Sigmoid colon (tissue), 7 donors: ENCODE measurements around the gene TPP2. TPM values are rescaled to one million over a fixed set of nuclear protein-coding genes. Genes with fewer than 3 reads are reported as not detected.

ENCODE experiments used
- DNase-seq: peaks from one replicate; pipeline ENCODE4 v3.0.0-alpha.2; 2019
- H3K27ac ChIP-seq, 4 donors: fragments of 200-600 bp; sonication (generic); one replicate each; pipeline ENCODE4 v1.5.1; 2016 to 2019; ENCODE audit warnings: mild to moderate bottlenecking in 1 of 4
- H3K27me3 ChIP-seq, 3 donors: fragments of 200-600 bp; sonication (generic); one replicate each; pipeline ENCODE4 v1.5.1; 2019; ENCODE audit warnings: mild to moderate bottlenecking in 1 of 3
- H3K36me3 ChIP-seq, 4 donors: fragments of 200-600 bp; sonication (generic); one replicate each; pipeline ENCODE4 v1.5.1; 2016 to 2019
- H3K4me1 ChIP-seq, 4 donors: fragments of 200-600 bp; sonication (generic); one replicate each; pipeline ENCODE4 v1.5.1; 2017 to 2019
- H3K4me3 ChIP-seq, 4 donors: fragments of 200-600 bp; sonication (generic); one replicate each; pipeline ENCODE4 v1.5.1; 2017 to 2019; ENCODE audit warnings: mild to moderate bottlenecking in 2 of 4, moderate library complexity in 1 of 4
- H3K9me3 ChIP-seq, 4 donors: fragments of 200-600 bp in 3 of 4; sonication (generic) in 3 of 4; one replicate each; pipeline versions ENCODE4 v1.5.1 to v1.6.1; 2013 to 2019
- EP300 ChIP-seq, 4 donors: sonication (generic); formaldehyde crosslinking; IDR thresholded peaks; one replicate each; pipeline ENCODE4 v1.6.1; 2017; ENCODE audit warnings: antibody characterized with exemption in 4 of 4
- POLR2A ChIP-seq, 2 donors: fragments of 450-650 bp; IDR thresholded peaks; one replicate each; pipeline ENCODE4 v1.6.1; 2016; ENCODE audit warnings: antibody characterized with exemption in 2 of 2, mild to moderate bottlenecking in 2 of 2, moderate library complexity in 2 of 2
- POLR2AphosphoS5 ChIP-seq, 4 donors: sonication (generic); formaldehyde crosslinking; IDR thresholded peaks; one replicate each; pipeline ENCODE4 v1.6.1; 2017; ENCODE audit warnings: antibody characterized with exemption in 4 of 4
- WGBS, 2 donors: extraction: QIAGEN DNeasy Blood & Tissue Kit; methylation state at CpG; one replicate each; pipeline ENCODE4 v1.1.7; 2013; 5-methylcytosine and 5-hydroxymethylcytosine counted together
- intact Hi-C: fragments of 100-400 bp; cut with DNase I; formaldehyde crosslinking; loops from one replicate; pipeline ENCODE4 v1.15.1; 2023
- polyA plus RNA-seq, 3 donors: library from polyadenylated mRNA; stranded (reverse); fragments of 200-250 nt; gene quantifications; one replicate each; pipeline ENCODE4 v1.2.3, GENCODE V29; 2013
- total RNA-seq, 4 donors: library from RNA; depleted of rRNA; stranded (reverse); fragments of >200 nt; gene quantifications; one replicate each; pipeline ENCODE4 v1.1.0, GENCODE V29; 2016
- TF ChIP-seq, protein P1 (sequence below), 4 experiments: fragments of 450-650 bp in 3 of 4; fragments of 200-600 bp in 1 of 4; IDR thresholded peaks; one replicate each; pipeline ENCODE4 v1.5.1; 2016 to 2019; ENCODE audit warnings: antibody characterized with exemption in 4 of 4, mild to moderate bottlenecking in 3 of 4, moderate library complexity in 2 of 4
- donor health status: healthy with polysubstance abuse.
- donor health status: Bipolar disorder and iron deficiency.
- donor health status: healthy.

TPP2 gene
- total and polyA plus RNA-seq, 7 donors: 11.4 to 54.2 (median 33.0) TPM

DNA sequence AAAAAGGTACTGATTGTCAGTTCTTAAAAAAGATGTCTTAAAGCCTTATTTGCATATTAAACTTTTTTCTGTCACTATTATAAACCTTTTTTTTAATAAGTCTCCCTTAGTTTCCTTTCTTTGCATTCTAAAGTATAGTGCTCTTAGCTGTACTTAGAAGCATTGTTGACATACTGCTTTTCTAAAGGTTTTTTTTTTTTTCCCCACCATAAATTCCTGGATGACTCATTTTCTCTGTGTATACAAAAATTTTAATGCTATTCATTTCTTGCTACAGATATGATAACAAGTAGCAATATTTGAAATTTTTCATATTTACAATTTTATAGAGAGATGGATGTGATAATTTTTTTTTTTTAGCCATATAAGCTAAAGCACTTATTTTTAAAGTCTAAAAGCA lies 54.6 kb downstream of the TPP2 start:
- Histone ChIP-seq H3K36me3 (peaks cover 0 to 64% (median 14%) of the 10 kb centered on the region in 4 donors), H3K9me3 (no peaks in the 10 kb centered on the region), H3K27ac (peak overlapping the region in 1 of 4 donors; percentile 35), H3K4me1 (peaks cover 0 to 24% (median 14%) of the 10 kb centered on the region in 4 donors), H3K4me3 (no peak overlapping the region), H3K27me3 (no peaks in the 10 kb centered on the region)
- DNase-seq: no peak
- intact Hi-C loops: loop anchor here (5.0 to 10.0 kb wide), 2 partner anchors 44 to 153 kb away; no protein-coding TSS in a partner anchor
- TF ChIP-seq POLR2A (IDR thresholded peaks at IDR 0.05): no peak
- TF ChIP-seq EP300 (IDR thresholded peaks at IDR 0.05): no peak
- TF ChIP-seq, protein P1, sequence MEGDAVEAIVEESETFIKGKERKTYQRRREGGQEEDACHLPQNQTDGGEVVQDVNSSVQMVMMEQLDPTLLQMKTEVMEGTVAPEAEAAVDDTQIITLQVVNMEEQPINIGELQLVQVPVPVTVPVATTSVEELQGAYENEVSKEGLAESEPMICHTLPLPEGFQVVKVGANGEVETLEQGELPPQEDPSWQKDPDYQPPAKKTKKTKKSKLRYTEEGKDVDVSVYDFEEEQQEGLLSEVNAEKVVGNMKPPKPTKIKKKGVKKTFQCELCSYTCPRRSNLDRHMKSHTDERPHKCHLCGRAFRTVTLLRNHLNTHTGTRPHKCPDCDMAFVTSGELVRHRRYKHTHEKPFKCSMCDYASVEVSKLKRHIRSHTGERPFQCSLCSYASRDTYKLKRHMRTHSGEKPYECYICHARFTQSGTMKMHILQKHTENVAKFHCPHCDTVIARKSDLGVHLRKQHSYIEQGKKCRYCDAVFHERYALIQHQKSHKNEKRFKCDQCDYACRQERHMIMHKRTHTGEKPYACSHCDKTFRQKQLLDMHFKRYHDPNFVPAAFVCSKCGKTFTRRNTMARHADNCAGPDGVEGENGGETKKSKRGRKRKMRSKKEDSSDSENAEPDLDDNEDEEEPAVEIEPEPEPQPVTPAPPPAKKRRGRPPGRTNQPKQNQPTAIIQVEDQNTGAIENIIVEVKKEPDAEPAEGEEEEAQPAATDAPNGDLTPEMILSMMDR (IDR thresholded peaks at IDR 0.05): no peak
- no peak for TF ChIP-seq POLR2AphosphoS5 (IDR thresholded peaks at IDR 0.05)

DNA sequence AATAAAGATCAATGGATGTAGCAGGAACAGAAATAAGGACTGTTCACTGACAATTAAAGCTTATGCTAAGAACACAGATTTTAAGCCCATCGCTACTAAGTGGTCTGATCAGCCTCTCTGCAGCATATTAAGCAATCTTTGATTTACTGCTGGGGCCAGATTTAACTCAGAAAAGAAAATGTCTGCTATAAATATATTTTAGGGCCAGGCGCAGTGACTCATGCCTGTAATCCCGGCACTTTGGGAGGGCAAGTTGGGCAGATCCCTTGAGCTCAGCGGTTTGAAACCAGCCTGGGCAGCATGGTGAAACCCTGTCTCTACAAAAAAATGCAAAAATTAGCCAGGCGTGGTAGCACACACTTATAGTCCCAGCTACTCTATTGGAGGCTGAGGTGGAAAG lies 55.1 kb downstream of the TPP2 start:
- no peak for DNase-seq
- Histone ChIP-seq H3K27ac (peak overlapping the region in 1 of 4 donors; percentile 35), H3K36me3 (peaks cover 0 to 64% (median 14%) of the 10 kb centered on the region in 4 donors), H3K4me1 (peaks cover 0 to 24% (median 14%) of the 10 kb centered on the region in 4 donors), H3K27me3 (no peaks in the 10 kb centered on the region), H3K9me3 (no peaks in the 10 kb centered on the region), H3K4me3 (no peak overlapping the region)
- no peak for TF ChIP-seq POLR2AphosphoS5 (IDR thresholded peaks at IDR 0.05)
- no peak for TF ChIP-seq EP300 (IDR thresholded peaks at IDR 0.05)
- TF ChIP-seq, protein P1 (IDR thresholded peaks at IDR 0.05): no peak
- TF ChIP-seq POLR2A (IDR thresholded peaks at IDR 0.05): no peak
- intact Hi-C loops: loop anchor here (5.0 to 10.0 kb wide), 2 partner anchors 45 to 153 kb away; no protein-coding TSS in a partner anchor
- whole genome bisulfite sequencing, 2 donors: 82 to 84% methylated on average over 5 of the region's 5 CpGs

DNA sequence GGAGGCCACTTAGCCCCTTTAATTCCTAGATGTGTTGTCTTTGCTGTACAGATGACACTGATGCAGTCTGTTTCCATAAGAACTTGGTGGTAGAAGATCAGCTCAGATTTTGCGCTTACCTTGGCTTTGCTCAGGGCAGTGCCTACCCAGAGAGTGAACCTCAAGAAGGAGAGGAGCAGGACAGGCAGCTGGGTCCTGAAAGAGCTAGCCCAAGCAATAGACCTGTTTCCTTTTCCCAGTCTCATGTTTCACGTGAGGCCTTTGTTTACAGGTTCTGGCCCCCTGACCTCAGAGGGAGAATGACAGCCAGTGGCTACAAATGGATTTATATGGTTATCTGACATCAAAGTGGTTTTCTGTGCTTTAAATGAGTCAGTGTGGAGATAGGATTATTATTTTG lies 58.0 kb downstream of the TPP2 start:
- no peak overlapping the region for H3K4me3 ChIP-seq
- DNase-seq: no peak
- 46 to 68% methylated on average over 2 of the region's 2 CpGs for WGBS, 2 donors
- no peaks in the 10 kb centered on the region for H3K9me3 ChIP-seq
- no peak overlapping the region for H3K27ac ChIP-seq
- no peaks in the 10 kb centered on the region for H3K27me3 ChIP-seq
- peaks cover 0 to 52% (median 10%) of the 10 kb centered on the region in 4 donors for H3K36me3 ChIP-seq
- TF ChIP-seq POLR2AphosphoS5 (IDR thresholded peaks at IDR 0.05) (no peak), EP300 (IDR thresholded peaks at IDR 0.05) (no peak), POLR2A (IDR thresholded peaks at IDR 0.05) (no peak)
- TF ChIP-seq, protein P1 (IDR thresholded peaks at IDR 0.05): no peak
- intact Hi-C loops: loop anchor here (5.0 to 10.0 kb wide), 2 partner anchors 47 to 150 kb away; no protein-coding TSS in a partner anchor
- peaks cover 0 to 24% (median 14%) of the 10 kb centered on the region in 4 donors for H3K4me1 ChIP-seq

DNA sequence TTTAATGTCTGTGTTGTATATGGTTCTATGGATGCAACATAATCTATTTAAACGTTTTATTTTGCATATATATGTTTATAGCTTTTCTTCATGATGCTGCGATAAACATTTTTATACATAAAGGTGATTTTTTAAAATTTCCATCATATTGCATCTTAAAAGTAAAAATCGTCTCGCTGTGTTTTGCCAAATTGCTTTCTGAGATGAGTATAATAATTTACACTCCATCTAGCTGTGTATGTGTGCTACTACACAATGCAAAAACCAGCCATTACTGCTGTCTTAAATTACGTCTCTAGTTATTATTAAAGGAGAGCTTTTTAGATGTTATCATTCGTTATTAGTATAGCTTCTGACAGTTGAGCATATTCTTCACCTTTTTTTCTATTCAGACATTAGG lies 60.8 kb downstream of the TPP2 start:
- no peak for DNase-seq
- TF ChIP-seq EP300 (IDR thresholded peaks at IDR 0.05) (no peak), POLR2AphosphoS5 (IDR thresholded peaks at IDR 0.05) (no peak), POLR2A (IDR thresholded peaks at IDR 0.05) (no peak)
- TF ChIP-seq, protein P1 (IDR thresholded peaks at IDR 0.05): no peak
- H3K27me3 ChIP-seq: no peaks in the 10 kb centered on the region
- WGBS, 2 donors: 76 to 88% methylated on average over 6 of the region's 6 CpGs
- no peak overlapping the region for H3K27ac ChIP-seq
- intact Hi-C loops: loop anchor here (10.0 kb wide), 1 partner anchor 147 kb away; no protein-coding TSS in a partner anchor
- peaks cover 0 to 56% (median 10%) of the 10 kb centered on the region in 4 donors for H3K36me3 ChIP-seq
- H3K9me3 ChIP-seq: no peaks in the 10 kb centered on the region
- peaks cover 0 to 3% (median 2%) of the 10 kb centered on the region in 4 donors for H3K4me1 ChIP-seq
- no peak overlapping the region for H3K4me3 ChIP-seq

DNA sequence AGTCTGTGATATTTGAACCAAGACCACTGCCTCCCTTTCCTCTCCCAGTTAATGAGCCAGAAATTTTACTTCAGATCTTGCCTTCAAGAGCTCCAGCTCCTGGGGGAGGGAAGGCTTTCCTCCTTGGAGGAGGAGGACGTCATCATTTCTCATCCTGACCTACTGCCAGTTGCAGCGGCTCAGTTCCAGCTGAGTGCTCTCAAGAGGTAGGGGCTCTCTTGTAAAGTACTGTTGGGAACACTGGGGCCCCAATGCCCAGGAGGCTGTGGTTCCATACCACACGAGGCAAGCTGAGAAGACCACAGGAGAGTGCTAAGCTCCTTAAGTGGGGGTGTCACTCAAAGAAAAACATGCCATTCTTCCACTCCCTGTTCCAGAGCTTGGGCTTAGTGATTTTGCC lies 61.9 kb downstream of the TPP2 start:
- peaks cover 0 to 67% (median 10%) of the 10 kb centered on the region in 4 donors for H3K36me3 ChIP-seq

More for the DNA sequence above, 61.9 kb downstream of the TPP2 start:
- H3K27ac ChIP-seq: no peak overlapping the region
- DNase-seq: no peak
- H3K4me3 ChIP-seq: no peak overlapping the region
- WGBS, 2 donors: 93 to 98% methylated on average over 3 of the region's 3 CpGs
- intact Hi-C loops: loop anchor here (10.0 kb wide), 1 partner anchor 146 kb away; no protein-coding TSS in a partner anchor
- TF ChIP-seq, protein P1 (IDR thresholded peaks at IDR 0.05): no peak
- no peak for TF ChIP-seq EP300 (IDR thresholded peaks at IDR 0.05)
- no peak for TF ChIP-seq POLR2AphosphoS5 (IDR thresholded peaks at IDR 0.05)
- no peak for TF ChIP-seq POLR2A (IDR thresholded peaks at IDR 0.05)
- no peaks in the 10 kb centered on the region for H3K27me3 ChIP-seq
- H3K4me1 ChIP-seq: no peaks in the 10 kb centered on the region
- no peaks in the 10 kb centered on the region for H3K9me3 ChIP-seq
